GM18519 (cell line): ENCODE data around the gene YIF1A.
"Not testable (repeated sequence)": the region's sequence is repeated elsewhere in the genome, so short reads cannot be mapped to it uniquely, and the experiment has no call there.

ENCODE experiments used
- ATAC-seq: cut with Tn5 transposase; IDR thresholded peaks from one replicate; pipeline ENCODE4 v1.9.1; 2021; ENCODE audit warnings: mild to moderate bottlenecking, moderate library complexity; ENCODE audit not compliant: unreplicated experiment, low FRiP score

YIF1A gene

DNA sequence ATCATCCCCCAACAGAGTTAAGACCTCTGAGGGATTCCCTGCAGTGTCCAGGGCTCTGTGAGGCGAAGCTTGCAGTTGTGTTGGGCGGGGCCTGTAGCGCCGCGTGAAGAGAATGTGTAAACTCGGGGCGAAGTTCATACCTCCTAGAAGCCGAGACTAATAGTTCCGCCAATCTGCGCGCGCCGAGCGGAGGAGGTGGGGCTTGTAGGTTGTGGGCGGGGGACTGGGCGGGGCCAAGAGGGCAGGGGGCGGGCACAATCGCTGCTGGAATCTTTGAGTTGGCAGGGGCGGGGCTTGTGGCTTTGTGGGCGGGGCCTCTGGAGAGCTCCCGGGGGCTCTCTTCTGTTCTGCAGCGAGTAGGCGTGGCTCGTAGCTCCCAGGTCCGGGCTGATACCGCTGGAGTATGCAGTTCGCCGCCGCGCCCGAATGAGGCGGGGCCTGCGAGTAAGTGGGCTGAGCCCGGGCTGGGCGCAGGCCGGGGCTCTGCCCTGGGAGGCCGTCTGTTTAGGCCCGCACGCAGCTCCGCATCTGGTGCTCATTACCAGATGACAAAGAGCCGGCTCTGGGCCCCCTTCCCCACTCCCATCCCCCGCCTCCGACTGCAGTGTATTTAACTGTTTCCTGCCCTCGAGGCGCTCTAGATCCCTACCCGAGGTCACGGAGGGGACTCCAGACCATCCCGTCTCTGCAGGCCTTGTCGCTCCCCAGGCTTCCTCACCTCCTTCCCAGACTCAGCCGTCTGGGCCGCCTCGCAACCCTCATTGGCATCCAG lies 23.8 kb upstream of the YIF1A start:
- ATAC-seq = peak; percentile 37

DNA sequence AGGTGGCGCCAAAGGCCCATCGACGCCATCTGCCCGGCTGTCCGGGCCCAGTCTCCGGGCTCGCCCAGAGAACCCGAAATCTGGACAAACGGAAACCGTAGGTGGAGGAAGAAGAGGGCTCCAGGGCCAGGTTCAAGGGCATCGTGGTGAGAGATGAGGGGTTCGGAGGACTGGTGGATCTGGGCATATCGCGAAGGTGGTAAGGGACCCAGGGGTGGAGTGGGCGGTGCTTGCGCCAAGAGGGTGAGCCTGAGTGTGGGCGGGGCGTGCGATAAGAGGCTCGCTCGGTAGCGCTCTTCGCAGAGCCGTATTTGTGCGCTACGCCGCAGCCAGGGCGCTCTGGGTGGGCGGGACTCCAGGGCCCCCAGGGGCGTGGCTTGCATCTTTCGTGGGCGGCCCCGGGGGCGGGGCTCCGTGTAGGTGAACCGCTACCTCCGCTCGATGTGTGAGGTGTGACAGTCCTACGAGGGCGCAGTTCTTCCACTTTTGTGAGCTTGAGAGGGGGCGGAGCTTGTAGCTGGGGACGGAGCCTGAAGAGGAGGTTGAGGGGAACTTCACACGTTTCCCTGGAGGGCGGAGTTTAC lies 23.1 kb upstream of the YIF1A start:
- ATAC-seq = peak; percentile 41

DNA sequence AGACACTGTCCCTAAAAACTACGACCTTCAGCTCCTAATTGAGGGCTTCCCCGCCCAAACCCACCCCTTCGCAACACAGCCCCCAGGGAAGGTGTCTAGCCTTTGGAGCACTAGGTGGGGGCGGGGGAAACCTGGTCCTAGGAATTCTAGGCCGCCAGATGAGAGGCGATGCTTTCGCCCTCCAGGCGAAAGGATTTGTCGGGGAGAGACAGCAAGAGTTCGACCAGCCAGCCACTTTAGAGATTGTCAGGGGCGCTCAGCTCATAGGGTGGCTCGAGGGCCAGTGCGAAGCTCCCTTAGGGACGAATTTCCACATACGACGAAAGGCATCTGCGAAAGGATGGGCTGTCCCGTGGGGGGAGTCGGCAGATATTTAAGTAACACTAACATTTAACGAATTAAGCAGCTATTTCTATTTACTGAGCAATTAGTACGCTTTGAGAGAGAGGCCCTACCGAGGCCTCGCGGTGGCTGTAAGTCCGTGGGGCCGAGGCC lies 22.6 kb upstream of the YIF1A start:
- ATAC-seq = no peak

DNA sequence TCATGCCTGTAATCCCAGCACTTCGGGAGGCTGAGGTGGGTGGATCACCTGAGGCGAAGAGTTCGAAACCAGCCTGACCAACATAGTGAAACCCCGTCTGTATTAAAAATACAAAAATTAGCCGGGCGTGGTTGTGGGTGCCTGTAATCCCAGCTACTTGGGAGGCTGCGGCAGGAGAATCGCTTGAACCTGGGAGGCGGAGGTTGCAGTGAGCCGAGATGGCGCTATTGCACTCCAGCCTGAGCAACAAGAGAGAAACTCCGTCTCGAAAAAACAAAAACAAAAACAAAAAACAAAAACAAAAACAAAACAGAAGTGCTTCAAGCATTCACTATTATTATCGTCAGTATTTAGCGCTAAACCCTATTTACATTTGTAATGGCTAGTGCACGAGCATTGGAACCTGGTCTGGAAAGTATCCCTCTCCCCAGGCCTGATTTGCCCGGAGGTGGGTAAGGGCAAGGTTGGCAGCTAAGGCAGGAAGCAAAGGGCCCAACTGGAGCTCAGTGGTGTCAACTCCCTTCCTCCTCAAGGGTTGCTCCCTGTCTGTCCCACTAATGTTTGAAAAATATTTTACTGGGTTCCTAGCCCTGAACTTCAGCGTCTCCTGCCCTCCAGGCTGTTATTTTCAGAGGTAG lies 22.0 kb upstream of the YIF1A start:
- not testable (repeated sequence) for ATAC-seq

DNA sequence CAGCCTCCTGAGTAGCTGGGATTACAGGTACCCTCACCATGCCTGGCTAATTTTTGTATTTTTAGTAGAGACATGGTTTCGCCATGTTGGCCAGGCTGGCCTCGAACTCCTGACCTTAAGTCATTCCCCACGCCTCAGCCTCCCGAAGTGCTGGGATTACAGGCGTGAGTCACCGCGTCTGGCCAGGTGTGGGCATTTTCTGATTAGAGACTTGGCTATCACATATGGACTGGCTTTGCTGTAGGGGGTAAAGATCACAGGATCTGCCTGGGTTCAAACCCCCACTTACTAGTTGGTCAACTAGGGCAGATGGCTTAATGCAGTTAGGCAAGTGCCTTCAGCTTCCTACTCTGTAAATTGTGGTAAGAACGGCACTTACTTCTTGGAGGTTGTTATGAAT lies 21.4 kb upstream of the YIF1A start:
- ATAC-seq = no peak

DNA sequence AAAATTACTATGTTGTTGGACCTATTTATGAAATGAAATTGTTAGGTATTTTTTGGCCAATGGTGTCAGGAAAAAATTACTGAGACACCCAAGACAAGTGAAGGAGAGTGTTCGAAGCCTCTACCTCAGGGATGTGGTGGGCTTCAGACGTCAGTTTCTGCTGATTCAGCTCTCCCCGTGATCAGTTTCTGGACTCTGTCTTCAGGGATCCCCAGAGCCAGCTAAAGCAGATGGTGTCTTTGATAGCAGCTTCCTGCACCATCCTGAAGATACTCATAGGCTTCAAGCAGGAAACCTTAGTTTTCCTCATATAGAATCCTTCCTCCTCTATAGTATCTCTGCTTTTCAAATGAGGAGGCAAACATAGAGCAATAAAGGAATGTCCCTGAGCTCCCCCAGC lies 20.5 kb upstream of the YIF1A start:
- ATAC-seq = no peak

DNA sequence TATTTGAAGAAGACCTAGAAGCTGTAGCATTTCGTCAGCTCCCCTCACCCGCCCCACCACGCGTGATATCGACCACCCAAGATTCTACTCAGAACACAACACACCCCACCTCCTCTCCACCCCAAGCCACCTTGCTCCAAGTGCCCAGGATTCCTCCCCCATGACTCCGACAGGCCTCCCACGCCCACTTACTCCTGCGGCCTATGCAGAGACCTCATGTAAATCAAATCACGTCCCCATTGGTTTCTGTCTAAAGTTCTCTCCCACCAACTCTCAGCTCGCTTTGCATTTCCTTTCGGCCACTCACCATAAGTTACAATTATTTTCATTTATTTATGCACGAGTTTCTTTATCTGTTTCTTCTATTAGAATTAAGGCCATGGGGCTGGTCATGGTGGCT lies 13.7 kb upstream of the YIF1A start:
- no peak for ATAC-seq

DNA sequence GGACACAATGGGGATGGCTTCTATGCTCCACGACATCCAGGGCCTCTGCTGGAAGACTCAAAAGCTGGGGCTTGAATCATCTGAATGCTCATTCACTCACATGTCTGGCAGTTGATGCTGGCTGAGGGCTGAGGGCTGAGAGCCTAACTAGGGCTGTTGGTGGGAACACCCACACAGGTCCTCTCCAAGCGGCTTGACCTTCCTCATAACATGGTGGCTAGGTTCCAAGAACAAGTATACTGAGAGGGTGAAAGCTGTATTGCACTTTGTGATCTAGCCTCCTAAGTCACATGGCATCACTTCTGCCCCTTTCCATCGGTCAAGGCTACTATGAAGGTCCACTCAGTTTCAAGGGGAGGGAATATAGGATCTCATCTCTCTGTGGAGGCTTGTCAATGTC lies 10.2 kb upstream of the YIF1A start:
- no peak for ATAC-seq

DNA sequence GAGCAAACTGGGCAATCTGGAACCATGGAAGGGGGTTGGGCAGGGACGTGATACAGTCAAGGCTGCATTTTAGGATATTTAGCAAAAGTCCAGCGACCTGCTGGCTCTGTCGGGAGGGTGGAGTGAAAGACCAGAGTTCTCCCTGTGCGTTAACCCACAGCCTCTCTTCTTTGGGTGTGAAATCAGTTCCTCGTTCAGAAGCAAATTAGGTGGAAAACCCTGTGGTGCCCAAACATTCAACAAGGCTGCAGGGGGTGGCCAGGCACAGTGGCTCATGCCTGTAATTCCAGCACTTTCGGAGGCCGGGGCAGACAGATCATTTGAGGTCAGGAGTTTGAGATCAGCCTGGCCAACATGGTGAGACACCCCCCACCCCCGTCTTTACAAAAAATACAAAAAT lies 8.7 kb upstream of the YIF1A start:
- no peak for ATAC-seq

DNA sequence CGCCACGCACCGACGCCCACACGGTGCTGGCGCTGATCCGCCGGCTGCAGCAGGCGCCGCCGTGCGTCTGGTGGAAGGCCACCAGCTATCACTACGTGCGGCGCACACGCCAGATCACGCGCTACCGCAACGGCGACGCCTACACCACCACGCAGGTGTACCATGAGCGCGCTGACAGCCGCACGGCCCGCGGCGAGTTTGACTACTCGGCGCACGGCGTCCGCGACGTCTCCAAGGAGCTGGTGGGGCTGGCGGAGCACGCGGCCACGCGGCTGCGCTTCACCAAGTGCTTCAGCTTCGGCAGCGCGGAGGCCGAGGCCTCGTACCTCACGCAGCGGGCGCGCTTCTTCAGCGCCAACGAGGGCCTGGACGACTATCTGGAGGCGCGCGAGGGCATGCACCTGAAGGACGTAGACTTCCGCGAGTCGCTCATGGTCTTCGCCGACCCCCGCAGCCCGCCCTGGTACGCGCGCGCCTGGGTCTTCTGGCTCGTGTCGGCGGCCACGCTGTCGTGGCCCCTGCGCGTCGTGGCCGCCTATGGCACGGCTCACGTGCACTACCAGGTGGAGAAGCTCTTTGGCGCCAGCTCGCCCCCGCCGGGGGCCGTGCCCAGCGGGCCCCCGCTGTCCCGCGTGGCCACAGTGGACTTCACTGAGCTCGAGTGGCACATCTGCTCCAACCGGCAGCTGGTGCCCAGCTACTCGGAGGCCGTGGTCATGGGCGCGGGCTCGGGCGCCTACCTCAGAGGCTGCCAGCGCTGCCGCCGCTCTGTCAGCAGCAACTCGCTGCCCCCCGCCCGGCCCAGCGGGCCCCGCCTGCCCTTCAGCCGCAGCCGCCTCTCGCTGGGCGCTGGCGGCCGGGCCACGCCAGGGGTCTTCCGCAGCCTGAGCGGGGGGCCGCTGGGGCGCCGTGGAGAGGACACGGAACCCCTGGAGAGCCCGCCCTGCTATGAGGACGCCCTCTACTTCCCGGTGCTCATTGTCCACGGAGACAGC lies 6.0 kb upstream of the YIF1A start:
- no peak for ATAC-seq

DNA sequence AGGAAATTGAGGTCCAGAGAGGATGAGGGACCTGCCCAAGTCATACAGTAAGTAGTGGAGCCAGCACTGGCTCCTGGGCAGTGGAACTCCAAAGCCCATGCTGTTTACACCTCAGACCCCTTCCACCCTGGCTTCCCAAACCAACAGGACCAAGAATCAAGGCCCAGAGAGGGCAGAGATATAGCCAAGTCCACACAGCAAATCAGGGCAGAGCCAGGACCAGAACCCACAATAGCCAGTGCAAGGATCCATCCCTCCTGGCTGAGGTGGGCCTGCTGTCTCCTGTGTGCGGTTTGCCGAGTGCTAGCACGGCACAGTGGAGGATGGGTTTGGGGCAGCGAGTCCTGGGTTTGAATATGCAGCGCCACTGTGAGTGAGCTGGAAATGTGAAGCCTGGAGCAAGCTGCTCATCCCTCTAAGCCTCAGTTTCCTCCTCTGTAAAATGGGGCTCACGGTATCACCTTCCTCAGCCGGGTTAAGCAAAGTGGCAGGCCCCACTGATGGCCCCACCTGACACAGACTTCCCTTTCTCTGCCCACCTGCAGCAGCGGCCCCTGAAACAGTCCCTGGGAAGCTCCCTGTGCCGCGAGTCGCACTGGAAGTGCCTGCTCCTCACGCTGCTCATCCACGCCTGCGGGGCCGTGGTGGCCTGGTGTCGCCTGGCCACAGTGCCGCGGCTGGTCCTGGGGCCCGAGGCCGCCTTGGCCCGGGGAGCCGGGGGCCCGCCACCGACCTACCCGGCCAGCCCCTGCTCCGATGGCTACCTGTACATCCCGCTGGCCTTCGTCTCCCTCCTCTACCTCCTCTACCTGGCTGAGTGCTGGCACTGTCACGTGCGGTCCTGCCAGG lies 5.1 kb upstream of the YIF1A start:
- ATAC-seq = no peak

DNA sequence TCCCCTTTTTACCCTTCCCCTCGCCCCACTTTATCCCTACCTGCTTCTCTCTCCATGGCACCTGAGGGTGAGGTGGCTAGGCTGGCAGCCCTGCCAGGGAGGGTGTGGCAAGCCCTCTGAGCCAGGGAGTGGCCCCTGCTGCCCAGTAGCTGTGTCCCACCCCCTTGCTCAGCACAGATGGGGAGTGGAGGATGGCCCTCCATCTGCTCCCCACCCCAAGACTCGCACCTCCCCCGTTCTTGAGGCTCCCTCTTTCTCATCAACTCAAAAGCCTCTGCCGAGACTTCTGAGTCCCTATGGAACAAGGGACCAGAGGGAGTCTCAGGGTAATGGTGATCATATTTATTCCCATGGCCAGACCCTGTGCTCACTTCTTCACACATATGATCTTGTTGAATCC lies 4.4 kb upstream of the YIF1A start:
- ATAC-seq = no peak

DNA sequence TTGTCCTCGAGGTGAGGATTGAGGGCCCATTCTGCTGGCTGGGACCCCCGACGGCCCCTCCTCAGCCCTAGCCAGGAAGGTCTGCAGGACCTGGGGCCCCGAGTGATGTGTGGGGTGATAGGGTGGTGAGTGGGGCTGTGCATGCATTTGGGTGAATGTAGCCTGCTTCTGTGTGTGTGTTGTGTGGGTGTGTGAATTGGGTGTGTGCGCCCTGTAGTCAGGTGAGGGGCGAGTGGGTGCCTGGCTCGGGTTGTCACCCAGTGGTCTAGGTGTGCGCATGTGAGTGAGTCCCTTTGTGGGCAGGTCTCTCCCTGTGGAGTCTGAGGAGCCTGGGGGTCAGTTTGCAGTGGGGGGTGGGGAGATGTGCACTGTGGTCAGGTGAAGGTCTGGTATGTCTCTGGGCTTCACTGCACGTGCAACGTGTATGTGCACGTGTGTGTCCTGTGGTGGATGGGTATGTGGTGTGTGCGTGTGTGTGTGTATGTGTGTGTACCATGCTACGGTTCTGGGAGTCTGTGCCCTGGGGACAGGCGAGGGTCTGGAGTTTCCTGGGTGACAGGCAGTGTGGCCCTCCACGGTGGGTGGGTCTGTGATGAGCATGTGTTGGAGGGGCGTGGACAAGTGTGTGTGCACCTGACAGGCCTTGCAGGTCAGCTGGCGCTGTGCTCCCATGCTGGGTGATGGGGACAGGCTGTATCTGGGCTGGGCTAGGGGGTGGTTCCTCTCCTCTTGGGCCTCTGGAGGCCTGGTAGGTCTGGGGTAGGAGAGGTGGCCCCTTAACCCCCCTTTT lies 3.8 kb upstream of the YIF1A start:
- ATAC-seq = no peak

DNA sequence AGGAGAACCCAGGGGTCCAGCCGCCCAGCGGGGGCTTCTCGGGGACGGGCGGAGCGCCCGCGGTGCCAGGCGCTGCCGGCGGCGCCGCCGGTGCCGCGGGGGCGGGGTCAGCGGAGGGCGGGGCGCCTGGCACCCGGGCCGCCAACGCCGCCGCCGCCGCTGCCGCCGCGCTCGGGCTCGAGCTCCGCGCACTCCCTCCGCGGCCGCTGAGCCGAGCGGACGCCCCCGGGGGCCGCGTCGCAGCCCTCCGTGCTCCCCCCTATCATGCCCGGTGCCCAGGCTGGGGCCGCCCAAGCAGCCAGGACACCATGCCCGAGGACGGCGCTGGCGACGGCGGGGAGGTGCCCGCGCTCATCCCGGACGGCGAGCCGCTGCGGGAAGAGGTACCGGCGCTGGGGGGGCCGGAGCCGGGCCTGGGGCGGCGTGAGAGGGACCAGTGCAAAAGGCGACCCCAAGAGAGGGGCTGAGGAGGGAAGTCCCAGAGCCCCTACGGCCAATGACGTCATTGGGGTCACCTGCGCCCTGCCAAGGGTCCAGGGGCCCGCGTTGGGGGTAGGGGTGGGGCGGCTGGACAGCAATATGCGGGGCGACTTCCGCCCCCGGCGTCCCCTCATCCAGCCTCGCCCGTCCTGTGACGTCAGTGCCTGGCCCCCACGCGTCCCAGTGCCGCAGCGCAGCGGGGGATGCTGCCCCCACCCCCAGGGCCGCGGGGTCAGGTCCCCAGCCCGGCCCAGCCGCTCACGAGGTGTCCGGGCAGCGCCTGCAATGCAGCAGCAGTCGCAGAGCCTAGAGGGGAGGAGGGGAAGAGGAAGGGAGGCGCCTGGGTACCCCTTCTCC lies 3.0 kb upstream of the YIF1A start, which contains the start of gene TMEM151A:
TMEM151A (plus strand) TSS at position 189 of the 837 bp plus-strand sequence; CDS start at position 309, 120 bp downstream.
- no peak for ATAC-seq

DNA sequence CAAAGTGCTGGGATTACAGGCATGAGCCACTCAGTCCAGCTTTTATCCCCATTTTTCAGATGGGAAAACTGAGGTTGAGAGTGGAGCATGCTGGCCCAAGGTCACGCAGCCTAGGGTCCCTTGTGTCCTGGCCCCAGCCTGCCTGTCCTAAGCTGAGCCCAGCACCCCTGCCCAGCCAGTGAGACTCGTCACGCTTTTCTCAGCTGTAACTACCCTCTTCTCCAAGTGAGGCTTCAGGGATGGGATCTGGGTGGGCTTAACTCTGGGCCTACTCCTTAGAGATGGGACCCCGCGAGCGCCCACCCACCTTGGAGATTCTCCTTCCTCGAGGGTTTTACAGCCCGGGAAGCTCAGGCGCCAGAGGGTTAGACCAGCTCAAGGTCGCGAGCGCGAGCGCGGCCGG lies 2.4 kb upstream of the YIF1A start:
- ATAC-seq = no peak

DNA sequence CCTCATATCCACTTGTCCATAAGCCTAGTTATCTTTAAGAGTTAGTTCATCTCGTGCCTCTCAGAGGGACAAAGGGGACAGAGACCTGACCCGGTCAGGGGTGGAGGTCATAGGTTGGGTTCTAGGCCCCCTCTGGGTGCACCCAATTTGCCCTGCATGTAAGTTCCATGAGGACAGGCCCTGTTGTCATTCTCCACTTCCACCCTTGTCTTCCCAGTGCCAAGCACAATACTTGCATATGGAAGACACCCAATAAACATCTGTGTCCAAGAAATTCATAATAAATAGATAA lies 1.3 kb upstream of the YIF1A start:
- ATAC-seq = no peak

DNA sequence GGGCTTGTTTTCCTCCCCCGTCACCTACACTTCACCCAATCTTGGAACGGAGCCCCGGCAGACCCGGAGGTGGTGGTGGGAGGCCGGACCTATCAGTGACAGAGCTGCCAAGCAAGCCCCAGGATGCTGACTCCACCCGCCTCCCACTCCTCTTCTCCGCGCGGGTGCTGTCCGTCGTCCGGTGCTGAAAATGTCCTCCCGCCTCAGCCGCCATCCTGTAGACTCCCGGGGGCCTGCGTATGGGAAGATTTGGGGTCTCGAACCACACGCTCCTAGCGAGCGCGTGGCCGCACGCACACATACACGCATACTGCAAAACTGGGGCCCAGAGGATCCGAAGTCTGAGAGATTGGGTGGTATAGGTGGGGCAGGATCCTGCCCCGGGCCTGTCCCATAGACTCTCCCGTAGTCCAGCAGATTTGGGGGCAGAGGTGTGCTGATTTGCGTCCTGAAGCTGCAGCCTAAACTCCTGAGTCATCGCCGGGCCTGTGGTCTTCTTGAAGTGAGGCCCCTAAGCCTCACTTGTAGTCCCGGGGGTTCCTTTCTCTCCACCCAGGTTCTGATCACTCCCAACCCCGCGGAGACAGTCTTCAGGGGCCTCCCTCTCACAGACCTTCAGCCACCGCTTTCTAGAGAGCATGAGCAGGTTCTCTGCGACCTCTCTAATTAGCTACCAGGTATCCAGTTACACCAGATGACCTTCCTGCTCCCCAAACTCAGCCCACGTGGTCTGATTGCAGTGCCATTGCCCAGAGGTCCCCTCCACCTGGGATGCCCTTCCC lies 796 bp upstream of the YIF1A start:
- ATAC-seq = peak; percentile 11
